NCI-H2227 (cell line): ENCODE data around the gene FLNC.

ENCODE experiments used
- DNase-seq: peaks from one replicate; lab custom pipeline; 2025; ENCODE audit not compliant: unreplicated experiment; lab: John Stamatoyannopoulos, UW

The FLNC gene

GRCh38 chr7:128843938-128844621, 13.9 kb downstream of the FLNC start:
- DNase-seq: no peak

- no peak for DNase-seq
Measured at GRCh38 chr7:128844777-128845311, 14.6 kb downstream of the FLNC start.

GRCh38 chr7:128845475-128845874, 15.3 kb downstream of the FLNC start:
- DNase-seq: no peak

GRCh38 chr7:128845987-128846386, 15.8 kb downstream of the FLNC start:
- DNase-seq: no peak

GRCh38 chr7:128846781-128847444, 16.7 kb downstream of the FLNC start:
- DNase-seq: no peak

GRCh38 chr7:128847721-128848211, 17.6 kb downstream of the FLNC start:
- DNase-seq: no peak

GRCh38 chr7:128848289-128849155, 18.3 kb downstream of the FLNC start:
- no peak for DNase-seq

GRCh38 chr7:128849156-128849515, 18.9 kb downstream of the FLNC start:
- DNase-seq: no peak

- DNase-seq: no peak
Measured at GRCh38 chr7:128849804-128850490, 19.7 kb downstream of the FLNC start.

GRCh38 chr7:128852537-128853254, 22.5 kb downstream of the FLNC start:
- DNase-seq: no peak

GRCh38 chr7:128853799-128854198, 23.6 kb downstream of the FLNC start:
- no peak for DNase-seq

GRCh38 chr7:128854396-128854795, 24.2 kb downstream of the FLNC start:
- no peak for DNase-seq

GRCh38 chr7:128855559-128855958, 25.4 kb downstream of the FLNC start:
- DNase-seq: no peak

- no peak for DNase-seq
Measured at GRCh38 chr7:128856001-128856718, 26.0 kb downstream of the FLNC start.

- no peak for DNase-seq
Measured at GRCh38 chr7:128858380-128859231, 28.4 kb downstream of the FLNC start.

- no peak for DNase-seq
Measured at GRCh38 chr7:128859232-128860157, 29.3 kb downstream of the FLNC start.
